ENCODE data around the gene CASD1.

The CASD1 gene

GRCh38 chr7:94580601-94581000, 71.0 kb downstream of the CASD1 start:
- no peak for DNase-seq (ENCODE audit: low read depth in 3 of 3)

- no peak for DNase-seq (ENCODE audit: low read depth in 3 of 3)
Measured at GRCh38 chr7:94584113-94584512, 74.5 kb downstream of the CASD1 start.

GRCh38 chr7:94588075-94588474, 78.5 kb downstream of the CASD1 start:
- no peak for DNase-seq (ENCODE audit: low read depth in 3 of 3)

- DNase-seq (ENCODE audit: low read depth in 3 of 3), result no peak
Measured at GRCh38 chr7:94590526-94591162, 81.0 kb downstream of the CASD1 start.

GRCh38 chr7:94591176-94591575, 81.6 kb downstream of the CASD1 start:
- no peak for DNase-seq (ENCODE audit: low read depth in 3 of 3)

- DNase-seq (ENCODE audit: low read depth in 3 of 3), result no peak
Measured at GRCh38 chr7:94594882-94595281, 85.3 kb downstream of the CASD1 start.

- DNase-seq (ENCODE audit: low read depth in 3 of 3), result no peak
Measured at GRCh38 chr7:94595717-94596116, 86.1 kb downstream of the CASD1 start.

GRCh38 chr7:94600267-94600666, 90.7 kb downstream of the CASD1 start:
- DNase-seq (ENCODE audit: low read depth in 3 of 3), result no peak

GRCh38 chr7:94602181-94602580, 92.6 kb downstream of the CASD1 start:
- no peak for DNase-seq (ENCODE audit: low read depth in 3 of 3)

- no peak for DNase-seq (ENCODE audit: low read depth in 3 of 3)
Measured at GRCh38 chr7:94605031-94605430, 95.4 kb downstream of the CASD1 start.
